Sigmoid colon (tissue), 4 donors: ENCODE measurements around the gene GCH1.

Experiments
- POLR2A ChIP-seq, 2 donors: fragments of 450-650 bp; IDR thresholded peaks; one replicate each; pipeline ENCODE4 v1.6.1; 2016; ENCODE audit warnings: antibody characterized with exemption in 2 of 2, mild to moderate bottlenecking in 2 of 2, moderate library complexity in 2 of 2
- POLR2AphosphoS5 ChIP-seq, 4 donors: sonication (generic); formaldehyde crosslinking; IDR thresholded peaks; one replicate each; pipeline ENCODE4 v1.6.1; 2017; ENCODE audit warnings: antibody characterized with exemption in 4 of 4
- TF ChIP-seq, protein P1 (sequence below), 4 experiments: fragments of 450-650 bp in 3 of 4; fragments of 200-600 bp in 1 of 4; IDR thresholded peaks; one replicate each; pipeline ENCODE4 v1.5.1; 2016 to 2019; ENCODE audit warnings: antibody characterized with exemption in 4 of 4, mild to moderate bottlenecking in 3 of 4, moderate library complexity in 2 of 4

DNA sequence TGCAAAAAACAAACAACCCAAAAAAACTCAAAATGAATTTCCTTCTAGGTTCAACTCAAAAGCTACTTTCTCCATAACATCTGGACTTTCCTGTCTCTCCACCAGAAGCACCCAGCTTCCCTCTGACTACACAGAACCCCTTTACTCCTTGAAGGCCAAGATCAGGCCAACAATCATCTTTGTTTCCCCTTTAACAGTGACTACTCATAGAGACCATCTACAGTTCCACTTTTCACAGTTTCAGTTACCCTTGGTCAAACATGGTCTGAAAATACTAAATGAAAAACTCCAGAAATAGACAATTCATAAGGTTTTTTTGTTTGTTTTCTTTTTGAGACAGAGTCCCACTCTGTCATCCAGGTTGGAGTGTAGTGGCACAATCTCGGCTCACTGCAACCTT, 11.8 kb downstream of the GCH1 start:
- TF ChIP-seq, protein P1, sequence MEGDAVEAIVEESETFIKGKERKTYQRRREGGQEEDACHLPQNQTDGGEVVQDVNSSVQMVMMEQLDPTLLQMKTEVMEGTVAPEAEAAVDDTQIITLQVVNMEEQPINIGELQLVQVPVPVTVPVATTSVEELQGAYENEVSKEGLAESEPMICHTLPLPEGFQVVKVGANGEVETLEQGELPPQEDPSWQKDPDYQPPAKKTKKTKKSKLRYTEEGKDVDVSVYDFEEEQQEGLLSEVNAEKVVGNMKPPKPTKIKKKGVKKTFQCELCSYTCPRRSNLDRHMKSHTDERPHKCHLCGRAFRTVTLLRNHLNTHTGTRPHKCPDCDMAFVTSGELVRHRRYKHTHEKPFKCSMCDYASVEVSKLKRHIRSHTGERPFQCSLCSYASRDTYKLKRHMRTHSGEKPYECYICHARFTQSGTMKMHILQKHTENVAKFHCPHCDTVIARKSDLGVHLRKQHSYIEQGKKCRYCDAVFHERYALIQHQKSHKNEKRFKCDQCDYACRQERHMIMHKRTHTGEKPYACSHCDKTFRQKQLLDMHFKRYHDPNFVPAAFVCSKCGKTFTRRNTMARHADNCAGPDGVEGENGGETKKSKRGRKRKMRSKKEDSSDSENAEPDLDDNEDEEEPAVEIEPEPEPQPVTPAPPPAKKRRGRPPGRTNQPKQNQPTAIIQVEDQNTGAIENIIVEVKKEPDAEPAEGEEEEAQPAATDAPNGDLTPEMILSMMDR (IDR thresholded peaks at IDR 0.05) = no peak
- TF ChIP-seq POLR2A (IDR thresholded peaks at IDR 0.05) (no peak), POLR2AphosphoS5 (IDR thresholded peaks at IDR 0.05) (no peak)
